DMS 273 (cell line): ENCODE measurements around the gene POTEE.
A peak's percentile ranks its signal among the peaks of the same experiment; 100 is the strongest.
"Not testable (repeated sequence)": the region's sequence is repeated elsewhere in the genome, so short reads cannot be mapped to it uniquely, and the experiment has no call there.

Experiments used
- DNase-seq: peaks from one replicate; lab custom pipeline; 2025; ENCODE audit not compliant: unreplicated experiment; lab: John Stamatoyannopoulos, UW

The POTEE gene

DNA sequence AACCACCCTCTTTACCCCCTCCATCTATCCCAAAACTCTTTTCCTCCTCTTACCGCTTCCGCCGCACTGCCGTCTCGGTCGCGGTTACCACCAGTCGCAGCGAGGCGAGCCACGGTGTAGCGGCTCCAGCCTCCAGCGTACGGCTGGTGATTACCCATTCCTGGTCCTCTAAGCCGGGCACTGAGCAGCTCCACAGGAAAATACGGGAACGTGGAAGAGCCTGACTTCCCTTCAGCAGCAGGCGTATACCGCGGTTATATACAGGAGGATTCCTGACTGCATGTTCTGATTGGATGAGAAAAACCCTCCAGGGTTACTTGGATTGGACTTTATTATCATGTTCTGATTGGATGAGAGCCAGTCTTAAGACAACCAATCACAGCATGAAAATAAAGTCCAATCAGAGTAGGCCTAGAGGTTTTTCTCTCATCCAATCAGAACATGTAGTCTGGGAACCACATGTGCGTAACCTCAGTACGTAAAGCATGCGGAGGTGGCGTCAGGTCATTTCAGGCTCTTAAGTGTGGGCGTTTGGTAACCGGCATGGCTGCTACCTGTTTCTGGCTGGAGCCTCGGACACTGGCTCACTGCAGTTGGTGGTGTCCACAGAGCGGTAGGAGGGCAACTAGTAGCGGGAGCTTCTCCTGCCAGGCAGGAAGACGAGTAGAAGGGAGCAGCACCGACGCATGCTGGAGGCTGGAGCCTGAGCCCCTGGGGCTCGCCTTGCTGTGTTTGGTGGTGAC is at the start of gene POTEE:
TSS of gene POTEE (plus strand) at position 507 of the 743 bp plus-strand sequence. CDS start 8,867 bp downstream, outside the sequence.
- DNase-seq, result not testable (repeated sequence)

DNA sequence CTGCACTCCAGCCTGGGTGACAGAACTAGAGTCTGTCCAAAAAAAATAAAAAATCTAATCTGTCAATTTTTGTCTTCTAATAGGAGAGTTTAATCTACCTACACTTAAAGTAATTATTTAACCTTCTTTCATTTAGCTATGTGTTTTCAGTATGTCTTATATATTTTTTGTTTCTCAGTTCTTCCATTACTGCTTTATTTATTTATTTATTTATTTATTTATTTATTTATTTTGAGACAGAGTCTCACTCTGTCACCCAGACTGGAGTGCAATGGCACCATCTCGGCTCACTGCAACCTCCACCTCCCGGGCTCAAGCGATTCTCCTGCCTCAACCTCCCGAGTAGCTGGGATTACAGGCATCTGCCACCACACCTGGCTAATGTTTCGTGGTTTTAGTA is 43.8 kb upstream of the POTEE start:
- DNase-seq, result not testable (repeated sequence)

DNA sequence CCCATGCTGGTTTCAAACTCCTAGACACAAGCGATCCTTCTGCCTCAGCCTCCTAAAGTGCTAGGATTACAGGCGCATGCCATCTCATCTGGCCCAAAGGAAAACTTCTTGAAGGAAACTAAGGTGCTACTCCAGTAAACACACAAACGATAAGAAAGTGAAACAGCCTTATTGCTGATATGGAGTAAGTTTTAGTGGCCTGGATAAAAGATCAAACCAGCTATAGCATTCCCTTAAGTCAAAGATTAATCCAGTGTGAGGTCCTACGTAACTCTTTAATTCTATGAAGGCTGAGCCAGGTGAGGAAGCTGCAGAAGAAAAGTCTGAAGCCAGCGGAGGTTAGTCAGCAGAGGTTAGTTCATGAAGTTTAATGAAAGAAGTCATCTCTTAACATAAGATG is 40.8 kb upstream of the POTEE start:
- no peak for DNase-seq

DNA sequence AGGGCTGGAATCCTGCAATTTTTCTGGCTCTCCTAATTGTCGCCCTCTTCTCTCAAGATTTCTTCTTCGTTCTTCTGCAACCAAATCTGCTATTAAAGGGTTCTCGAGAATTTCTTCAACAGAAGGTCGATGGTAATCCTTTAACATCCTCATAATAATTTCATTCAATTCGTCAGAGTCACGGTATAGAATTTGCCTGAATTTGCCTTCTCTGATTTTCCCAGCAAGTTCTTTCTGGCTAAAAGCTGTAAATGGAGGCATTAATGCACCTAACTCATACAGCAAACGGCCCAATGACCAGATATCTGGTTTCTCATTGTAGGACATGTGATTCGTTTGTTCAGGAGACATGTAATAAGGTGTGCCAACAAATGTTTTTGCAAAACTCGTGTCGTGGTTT is 31.3 kb upstream of the POTEE start:
- DNase-seq, result not testable (repeated sequence)

DNA sequence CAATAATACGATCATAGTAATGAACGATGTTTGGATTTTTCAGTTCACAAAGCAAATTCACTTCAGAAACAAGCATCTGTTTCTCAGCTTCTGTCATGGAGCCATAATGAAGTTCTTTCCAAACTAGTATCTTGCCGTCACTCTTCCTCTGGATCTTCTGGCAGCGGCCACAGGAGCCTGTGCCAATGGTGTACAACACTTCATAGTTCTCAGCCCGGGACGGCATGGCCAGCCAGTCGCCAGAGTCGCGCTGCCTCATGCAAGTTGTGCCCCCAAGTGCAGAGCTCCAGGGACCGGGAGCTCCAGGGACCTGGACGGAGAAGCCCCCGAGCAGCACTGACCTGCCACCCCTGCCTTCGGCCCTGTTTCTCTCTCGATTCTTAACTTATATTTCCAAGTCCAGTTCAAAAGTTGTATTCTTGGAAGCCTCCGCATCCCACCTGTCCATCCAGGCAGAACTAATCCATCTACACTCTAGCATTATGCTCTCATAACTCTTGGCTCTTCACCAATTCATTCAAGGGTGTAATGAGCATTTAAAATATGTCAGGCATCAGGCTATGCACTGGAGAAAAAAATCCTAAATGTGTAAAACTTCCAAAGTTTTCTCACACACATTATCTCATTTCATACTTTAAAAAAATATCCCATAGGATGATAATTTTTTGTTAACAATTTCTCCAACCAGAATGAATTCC is 30.5 kb upstream of the POTEE start:
- not testable (repeated sequence) for DNase-seq

DNA sequence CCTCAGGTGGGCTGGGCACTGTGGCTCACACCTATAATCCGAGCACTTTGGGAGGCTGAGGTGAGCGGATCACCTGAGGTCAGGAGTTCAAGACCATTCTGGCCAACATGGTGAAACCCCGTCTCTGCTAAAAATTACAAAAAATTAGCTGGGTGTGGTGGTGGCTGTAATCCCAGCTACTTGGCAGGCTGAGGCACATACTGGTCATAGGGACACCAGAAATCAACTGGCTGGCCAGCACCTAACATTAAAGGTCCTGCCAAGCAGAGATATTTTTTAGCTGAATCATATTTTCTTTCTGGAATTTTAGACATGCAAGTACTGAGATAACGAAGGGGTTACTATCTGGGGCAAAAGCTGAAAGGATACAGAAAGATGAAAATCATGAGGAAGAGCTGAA is 27.9 kb upstream of the POTEE start:
- DNase-seq, result not testable (repeated sequence)

DNA sequence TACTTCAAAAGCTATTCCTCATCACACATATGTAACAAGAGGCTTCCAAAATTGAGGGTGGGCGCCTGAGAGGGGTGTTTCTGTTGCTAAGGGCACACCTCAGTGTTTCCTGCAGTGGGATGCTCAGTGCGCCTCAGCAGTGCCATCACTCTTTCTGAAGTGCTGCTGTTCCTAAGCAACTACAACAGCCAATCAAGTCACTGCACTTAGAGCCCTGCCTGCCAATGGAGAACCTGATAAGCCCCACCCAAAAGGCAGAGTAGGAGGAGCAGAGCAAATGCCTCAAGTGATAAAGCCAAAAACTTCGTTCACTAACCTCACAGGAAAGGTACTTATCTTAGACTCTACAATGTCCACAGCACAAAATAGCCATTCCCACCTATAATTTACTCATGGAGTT is 15.9 kb upstream of the POTEE start:
- peak; percentile 21 for DNase-seq

DNA sequence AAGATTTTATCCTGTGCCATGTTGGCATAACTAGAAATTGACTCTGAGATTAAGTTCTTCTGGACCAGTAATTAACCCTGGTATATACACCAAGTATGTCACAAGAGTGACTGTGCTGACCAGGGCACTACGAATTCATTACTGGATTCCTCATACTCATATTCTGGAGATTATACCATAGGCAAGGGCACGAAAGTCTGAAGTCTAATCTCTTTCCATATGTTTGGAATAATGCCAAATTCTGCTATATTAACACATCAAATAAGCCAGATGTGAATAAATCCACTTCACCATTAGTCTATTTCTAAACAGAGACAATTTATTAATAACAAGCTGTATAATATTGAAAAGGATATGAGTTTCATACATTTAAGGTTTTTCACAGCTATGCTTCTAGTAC is 13.2 kb upstream of the POTEE start:
- DNase-seq, result peak; percentile 4

DNA sequence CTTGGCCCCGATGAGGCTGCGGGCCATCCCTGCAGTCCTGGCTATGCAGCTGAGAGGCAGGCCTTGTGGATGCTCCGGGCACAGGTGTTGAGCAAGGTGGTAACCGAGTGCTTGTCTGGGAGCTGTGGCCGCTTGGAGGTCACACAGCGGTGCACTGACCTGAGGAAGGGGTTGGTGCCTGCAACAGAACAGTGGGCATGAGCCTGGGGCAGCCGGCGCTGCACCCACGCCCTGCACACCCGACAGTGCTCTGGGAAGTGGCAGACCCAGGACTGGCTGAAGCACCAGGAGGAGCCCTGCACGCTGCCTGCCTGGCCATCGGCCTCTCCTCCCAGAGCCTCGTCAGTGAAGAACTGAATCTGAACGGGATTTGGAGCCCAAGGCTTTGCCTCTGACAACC is 8.2 kb upstream of the POTEE start:
- DNase-seq, result no peak

DNA sequence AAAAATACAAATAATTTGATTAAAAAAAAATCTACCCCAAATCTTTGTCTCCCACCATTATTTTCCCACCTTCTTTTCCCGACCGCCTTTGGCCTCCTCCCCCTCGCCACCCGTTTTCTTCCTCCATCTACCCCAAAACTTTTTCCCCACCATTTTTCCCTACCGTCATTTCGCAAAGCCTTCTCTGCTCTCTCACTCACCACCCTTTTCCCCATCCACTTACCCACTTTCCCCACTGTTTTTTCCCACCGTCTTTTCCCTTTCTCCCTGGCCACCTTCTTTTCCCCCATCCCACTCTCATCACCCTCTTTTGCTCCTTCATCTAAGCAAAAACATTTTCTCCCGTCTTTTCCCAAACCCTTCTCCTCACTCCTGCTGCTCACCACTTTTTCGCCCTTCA is 1.5 kb upstream of the POTEE start:
- DNase-seq, result not testable (repeated sequence)

DNA sequence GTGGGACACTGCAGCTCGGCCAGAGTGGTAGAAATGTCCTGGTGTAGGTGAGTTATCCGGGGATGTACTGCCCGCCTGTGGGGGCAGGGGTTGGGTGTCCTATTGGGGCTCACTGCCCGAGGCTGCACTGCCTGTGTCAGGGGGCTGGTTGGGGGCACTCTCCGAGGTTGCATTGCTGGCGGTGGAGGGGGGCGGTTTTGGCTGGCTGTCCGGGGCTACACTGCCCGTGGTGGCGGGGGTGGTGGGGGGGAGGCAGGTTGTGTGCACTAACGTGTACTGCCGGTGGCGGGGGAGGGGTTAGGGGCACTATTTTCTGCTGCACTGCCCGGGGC is 403 bp downstream of the POTEE start:
- DNase-seq, result not testable (repeated sequence)

DNA sequence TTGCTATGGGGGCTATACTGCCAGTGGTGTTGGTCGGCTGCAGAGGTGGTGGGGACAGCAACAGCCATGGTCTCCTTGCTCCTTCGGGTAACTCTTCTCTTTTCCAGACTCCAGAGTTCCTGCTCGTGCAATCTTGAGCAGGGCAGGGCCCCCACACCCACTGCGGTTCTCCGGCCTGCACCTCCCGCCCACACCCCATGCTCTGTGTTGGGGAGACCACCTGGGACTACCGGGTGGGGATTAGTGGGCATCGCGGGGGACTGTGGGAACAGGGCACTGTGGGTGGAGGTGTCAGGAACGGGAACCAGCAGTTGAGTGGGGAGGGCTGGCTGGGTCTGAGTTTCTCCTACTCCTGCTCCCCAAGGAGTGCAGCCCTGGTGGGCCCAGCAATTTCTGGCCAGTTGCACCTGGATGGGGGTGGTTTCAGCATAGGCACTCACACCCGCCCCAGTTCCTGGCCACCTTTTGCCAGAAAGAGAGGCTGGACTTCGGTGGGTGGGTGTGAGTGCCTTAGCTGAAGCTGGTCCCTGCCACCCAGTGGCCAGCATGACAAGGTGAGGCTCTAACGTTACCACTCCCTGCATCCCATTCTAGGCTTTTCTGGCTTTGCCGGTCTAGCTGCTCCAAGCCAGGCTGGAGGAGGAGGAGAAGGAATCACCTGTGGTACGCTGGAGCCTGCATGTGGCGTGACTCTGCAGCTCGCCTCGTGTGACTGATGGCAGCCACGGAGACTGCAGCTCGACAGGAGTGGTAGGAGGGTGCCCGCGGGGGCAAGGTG is 1.3 kb downstream of the POTEE start:
- not testable (repeated sequence) for DNase-seq

DNA sequence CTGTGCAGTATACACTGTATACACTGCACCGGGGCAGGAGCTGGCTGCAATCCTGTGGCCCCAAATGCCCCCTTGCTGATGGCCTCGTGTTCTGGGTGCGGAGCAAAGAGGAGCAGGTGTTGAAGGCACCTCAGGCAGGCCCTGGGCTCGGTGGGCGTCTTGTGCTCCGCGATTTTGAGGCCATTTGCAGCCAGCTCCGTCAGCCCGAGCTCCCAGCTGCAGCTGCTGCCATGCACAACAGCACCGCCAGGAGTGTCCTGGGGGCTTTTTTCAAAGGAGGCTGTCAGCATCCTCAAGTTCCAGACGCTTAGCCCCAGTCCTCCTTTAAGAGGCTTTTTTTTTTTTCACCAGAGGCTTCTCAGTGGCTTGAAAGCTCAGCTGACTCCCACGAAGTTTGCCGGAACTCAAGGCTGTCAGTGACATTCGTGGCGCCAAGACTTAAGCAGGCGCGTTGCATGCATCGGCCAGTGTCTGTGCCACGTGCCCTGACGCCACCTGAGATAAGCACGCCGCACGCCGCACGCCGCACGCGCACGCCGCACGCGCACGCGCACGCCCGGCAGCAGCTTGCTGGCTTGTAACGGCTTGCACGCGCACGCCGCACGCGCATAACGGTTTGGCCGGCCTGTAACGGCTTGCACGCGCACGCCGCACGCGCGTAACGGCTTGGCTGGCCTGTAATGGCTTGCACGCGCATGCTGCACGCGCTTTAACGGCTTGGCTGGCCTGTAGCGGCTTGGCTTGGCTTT is 8.1 kb downstream of the POTEE start:
- not testable (repeated sequence) for DNase-seq

DNA sequence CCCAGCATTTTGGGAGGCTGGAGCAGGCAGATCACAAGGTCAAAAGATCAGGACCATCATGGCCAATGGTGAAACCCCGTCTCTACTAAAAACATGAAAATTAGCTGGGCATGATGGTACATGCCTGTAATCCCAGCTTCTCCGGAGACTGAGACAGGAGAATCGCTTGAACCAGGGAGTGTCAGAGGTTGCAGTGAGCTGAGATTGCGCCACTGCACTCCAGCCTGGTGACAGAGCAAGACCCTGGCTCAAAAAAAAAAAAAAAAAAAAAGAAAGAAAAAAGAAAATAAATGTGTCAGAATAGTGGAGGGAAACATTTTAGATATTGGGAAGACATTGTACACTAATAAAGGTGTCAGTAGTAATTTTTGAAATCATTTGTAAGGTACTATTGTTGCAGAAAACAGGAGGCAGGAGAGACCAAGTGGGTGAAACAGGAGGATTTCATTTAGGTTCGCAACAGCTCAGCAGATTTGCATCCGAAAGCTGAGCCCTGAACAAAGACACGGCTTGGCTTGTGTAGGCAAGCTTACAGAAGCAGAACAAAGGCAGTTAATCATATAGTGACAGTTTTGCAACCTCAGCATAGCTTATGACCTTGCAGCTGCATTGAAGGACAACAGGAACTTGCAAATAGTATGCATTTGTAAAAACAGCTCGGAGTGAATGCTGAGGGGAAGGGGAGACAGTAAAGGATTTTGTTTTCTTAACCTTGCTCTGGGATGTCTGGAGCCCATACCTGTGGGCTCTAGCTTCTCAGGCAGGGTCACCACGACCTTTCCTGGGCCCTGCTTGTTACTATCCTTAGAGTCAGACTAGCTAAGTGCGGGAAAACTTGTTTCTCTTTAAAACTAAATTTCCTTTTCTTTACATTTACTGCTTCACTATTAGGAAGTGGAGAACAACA is 26.5 kb downstream of the POTEE start:
- not testable (repeated sequence) for DNase-seq
